ENCODE data around the gene STAB1. TPM values are rescaled to one million over a fixed set of nuclear protein-coding genes. Genes with fewer than 3 reads are reported as not detected.

STAB1 gene
- total and polyA plus RNA-seq, 12 donors, result 17.4 to 231 (median 44.1) TPM

GRCh38 chr3:52513281-52513680, 18.1 kb downstream of the STAB1 start:
- Histone ChIP-seq H3K27me3 (no peaks in the 10 kb centered on the region), H3K27ac (no peak overlapping the region), H3K4me1 (peaks cover 0 to 7% (median 0%) of the 10 kb centered on the region in 9 donors), H3K4me3 (no peak overlapping the region), H3K36me3 (peaks cover 0 to 97% (median 0%) of the 10 kb centered on the region in 9 donors), H3K9me3 (no peaks in the 10 kb centered on the region)
- TF ChIP-seq, protein P1, sequence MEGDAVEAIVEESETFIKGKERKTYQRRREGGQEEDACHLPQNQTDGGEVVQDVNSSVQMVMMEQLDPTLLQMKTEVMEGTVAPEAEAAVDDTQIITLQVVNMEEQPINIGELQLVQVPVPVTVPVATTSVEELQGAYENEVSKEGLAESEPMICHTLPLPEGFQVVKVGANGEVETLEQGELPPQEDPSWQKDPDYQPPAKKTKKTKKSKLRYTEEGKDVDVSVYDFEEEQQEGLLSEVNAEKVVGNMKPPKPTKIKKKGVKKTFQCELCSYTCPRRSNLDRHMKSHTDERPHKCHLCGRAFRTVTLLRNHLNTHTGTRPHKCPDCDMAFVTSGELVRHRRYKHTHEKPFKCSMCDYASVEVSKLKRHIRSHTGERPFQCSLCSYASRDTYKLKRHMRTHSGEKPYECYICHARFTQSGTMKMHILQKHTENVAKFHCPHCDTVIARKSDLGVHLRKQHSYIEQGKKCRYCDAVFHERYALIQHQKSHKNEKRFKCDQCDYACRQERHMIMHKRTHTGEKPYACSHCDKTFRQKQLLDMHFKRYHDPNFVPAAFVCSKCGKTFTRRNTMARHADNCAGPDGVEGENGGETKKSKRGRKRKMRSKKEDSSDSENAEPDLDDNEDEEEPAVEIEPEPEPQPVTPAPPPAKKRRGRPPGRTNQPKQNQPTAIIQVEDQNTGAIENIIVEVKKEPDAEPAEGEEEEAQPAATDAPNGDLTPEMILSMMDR (IDR thresholded peaks at IDR 0.05), result no peak
- 92 to 96% methylated on average over 7 of the region's 7 CpGs for WGBS, 2 donors
- ATAC-seq (no peak), DNase-seq (no peak)
- intact Hi-C loops (cut with DNase I), result no loop called here

GRCh38 chr3:52514576-52514975, 19.4 kb downstream of the STAB1 start:
- Histone ChIP-seq H3K36me3 (peaks cover 0 to 97% (median 0%) of the 10 kb centered on the region in 9 donors), H3K27me3 (no peaks in the 10 kb centered on the region), H3K4me3 (no peak overlapping the region), H3K27ac (no peak overlapping the region), H3K4me1 (peaks cover 0 to 7% (median 0%) of the 10 kb centered on the region in 9 donors), H3K9me3 (no peaks in the 10 kb centered on the region)
- WGBS, 2 donors, result 89% methylated on average over 11 of the region's 11 CpGs
- DNase-seq (no peak), ATAC-seq (no peak)
- intact Hi-C loops (cut with DNase I), result no loop called here
- TF ChIP-seq, protein P1 (IDR thresholded peaks at IDR 0.05), result no peak

- TF ChIP-seq, protein P1 (IDR thresholded peaks at IDR 0.05), result no peak
- ATAC-seq (no peak), DNase-seq (no peak)
- intact Hi-C loops (cut with DNase I), result no loop called here
- Histone ChIP-seq H3K4me3 (no peak overlapping the region), H3K36me3 (peaks cover 0 to 97% (median 0%) of the 10 kb centered on the region in 9 donors), H3K27ac (no peak overlapping the region), H3K4me1 (peaks cover 0 to 7% (median 0%) of the 10 kb centered on the region in 9 donors), H3K9me3 (no peaks in the 10 kb centered on the region), H3K27me3 (no peaks in the 10 kb centered on the region)
- 58 to 66% methylated on average over 6 of the region's 6 CpGs for WGBS, 2 donors
Measured at GRCh38 chr3:52515192-52515591, 20.1 kb downstream of the STAB1 start.

DNA sequence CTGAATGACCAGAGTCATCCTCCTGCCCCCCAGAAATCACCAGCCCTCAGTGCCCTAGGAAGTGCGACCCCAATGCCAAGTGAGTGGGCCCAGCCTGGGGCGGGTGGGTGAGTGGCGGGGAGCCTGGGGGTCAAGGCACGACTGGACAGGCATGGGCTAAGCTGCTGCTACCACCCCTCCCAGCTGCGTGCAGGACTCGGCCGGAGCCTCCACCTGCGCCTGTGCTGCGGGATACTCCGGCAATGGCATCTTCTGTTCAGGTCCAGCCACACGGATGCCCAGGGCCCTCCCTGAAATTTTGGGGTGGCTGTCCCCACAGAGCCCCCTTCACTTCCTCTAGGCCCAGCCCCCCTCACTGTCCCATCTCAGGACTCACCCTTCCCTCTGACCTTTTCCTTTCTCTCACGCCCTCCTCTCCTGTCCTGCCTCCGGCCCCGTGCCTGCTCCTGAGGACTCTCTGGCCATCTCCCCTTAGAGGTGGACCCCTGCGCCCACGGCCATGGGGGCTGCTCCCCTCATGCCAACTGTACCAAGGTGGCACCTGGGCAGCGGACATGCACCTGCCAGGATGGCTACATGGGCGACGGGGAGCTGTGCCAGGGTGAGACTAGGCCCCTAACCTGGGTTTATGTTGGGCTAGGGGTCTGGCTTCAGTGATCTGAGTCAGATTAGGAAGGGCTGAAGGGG, 21.5 kb downstream of the STAB1 start:
- 94 to 95% methylated on average over 19 of the region's 19 CpGs for WGBS, 2 donors
- TF ChIP-seq, protein P1 (IDR thresholded peaks at IDR 0.05), result no peak
- intact Hi-C loops (cut with DNase I), result no loop called here
- ATAC-seq (no peak), DNase-seq (no peak)
- H3K4me1 ChIP-seq, result peaks cover 0 to 7% (median 0%) of the 10 kb centered on the region in 9 donors
- H3K4me3 ChIP-seq, result no peak overlapping the region
- no peaks in the 10 kb centered on the region for H3K9me3 ChIP-seq
- H3K27me3 ChIP-seq, result no peaks in the 10 kb centered on the region
- H3K27ac ChIP-seq, result no peak overlapping the region
- H3K36me3 ChIP-seq, result peaks cover 0 to 97% (median 0%) of the 10 kb centered on the region in 9 donors

Measured in heart right ventricle (tissue), 16 donors.